Adipocyte (in vitro differentiated cells): ENCODE results near the gene KCNJ15.
"Not testable (repeated sequence)": the region's sequence is repeated elsewhere in the genome, so short reads cannot be mapped to it uniquely, and the experiment has no call there.

Experiments
- DNase-seq: peaks from one replicate; pipeline ENCODE4 v3.0.0-alpha.2; 2015; ENCODE audit warnings: low read depth
- H3K27me3 ChIP-seq: replicated peaks from 2 replicates; pipeline ENCODE4 v1.7.0; 2013; ENCODE audit warnings: mild to moderate bottlenecking, low read length, moderate library complexity; ENCODE audit not compliant: control insufficient read depth, insufficient read depth
- H3K36me3 ChIP-seq: 2 replicates; pipeline ENCODE4 v1.7.0; 2013; ENCODE audit warnings: low read length, mild to moderate bottlenecking, moderate library complexity; ENCODE audit not compliant: control insufficient read depth, insufficient read depth, severe bottlenecking
- H3K4me1 ChIP-seq: 2 replicates; pipeline ENCODE4 v1.7.0; 2013; ENCODE audit warnings: mild to moderate bottlenecking, low read length, moderate library complexity; ENCODE audit not compliant: control insufficient read depth, insufficient read depth
- H3K4me3 ChIP-seq: 2 replicates; pipeline ENCODE4 v1.7.0; 2013; ENCODE audit warnings: mild to moderate bottlenecking, low read length, moderate library complexity
- H3K9ac ChIP-seq: 2 replicates; pipeline ENCODE4 v1.7.0; 2013; ENCODE audit warnings: mild to moderate bottlenecking, low read length, moderate library complexity
- H3K9me3 ChIP-seq: 2 replicates; pipeline ENCODE4 v1.7.0; 2013; ENCODE audit warnings: mild to moderate bottlenecking, low read length, moderate library complexity; ENCODE audit not compliant: control insufficient read depth

The KCNJ15 gene

GRCh38 chr21:38244885-38245869 is 11.6 kb upstream of the KCNJ15 start:
- no peak overlapping the region for H3K4me3 ChIP-seq
- no peaks in the 10 kb centered on the region for H3K36me3 ChIP-seq
- H3K4me1 ChIP-seq = peaks cover 38% of the 10 kb centered on the region
- peak; percentile 34 for DNase-seq
- no peaks in the 10 kb centered on the region for H3K27me3 ChIP-seq
- H3K9me3 ChIP-seq = no peaks in the 10 kb centered on the region
- H3K9ac ChIP-seq = peak overlapping the region; percentile 27

GRCh38 chr21:38246511-38246910 is 10.3 kb upstream of the KCNJ15 start:
- no peak overlapping the region for H3K4me3 ChIP-seq
- H3K9ac ChIP-seq = no peak overlapping the region
- H3K27me3 ChIP-seq = no peaks in the 10 kb centered on the region
- H3K4me1 ChIP-seq = peaks cover 37% of the 10 kb centered on the region
- H3K36me3 ChIP-seq = no peaks in the 10 kb centered on the region
- no peak for DNase-seq
- H3K9me3 ChIP-seq = no peaks in the 10 kb centered on the region

- not testable (repeated sequence) for H3K4me3 ChIP-seq, H3K36me3 ChIP-seq, DNase-seq, H3K27me3 ChIP-seq, H3K9ac ChIP-seq, H3K9me3 ChIP-seq
- peaks cover 37% of the 10 kb centered on the region for H3K4me1 ChIP-seq
Measured at GRCh38 chr21:38247054-38247453, 9.7 kb upstream of the KCNJ15 start.

- H3K9ac ChIP-seq = no peak overlapping the region
- DNase-seq = no peak
- no peaks in the 10 kb centered on the region for H3K9me3 ChIP-seq
- no peak overlapping the region for H3K4me3 ChIP-seq
- peaks cover 37% of the 10 kb centered on the region for H3K4me1 ChIP-seq
- H3K36me3 ChIP-seq = no peaks in the 10 kb centered on the region
- H3K27me3 ChIP-seq = no peaks in the 10 kb centered on the region
Measured at GRCh38 chr21:38247738-38248510, 8.9 kb upstream of the KCNJ15 start.

GRCh38 chr21:38249256-38249655 is 7.5 kb upstream of the KCNJ15 start:
- H3K9me3 ChIP-seq = no peaks in the 10 kb centered on the region
- no peaks in the 10 kb centered on the region for H3K27me3 ChIP-seq
- peaks cover 44% of the 10 kb centered on the region for H3K4me1 ChIP-seq
- no peak for DNase-seq
- H3K9ac ChIP-seq = no peak overlapping the region
- H3K4me3 ChIP-seq = no peak overlapping the region
- H3K36me3 ChIP-seq = no peaks in the 10 kb centered on the region

- Histone ChIP-seq H3K36me3 (no peaks in the 10 kb centered on the region), H3K27me3 (no peaks in the 10 kb centered on the region)
- DNase-seq = no peak
Measured at GRCh38 chr21:38249696-38250278, 7.0 kb upstream of the KCNJ15 start.

GRCh38 chr21:38250991-38251418 is 5.8 kb upstream of the KCNJ15 start:
- peaks cover 31% of the 10 kb centered on the region for H3K4me1 ChIP-seq
- H3K9me3 ChIP-seq = peaks cover 3% of the 10 kb centered on the region

More at GRCh38 chr21:38249696-38250278, 7.0 kb upstream of the KCNJ15 start:
- Histone ChIP-seq H3K4me1 (peaks cover 41% of the 10 kb centered on the region), H3K4me3 (no peak overlapping the region), H3K9me3 (peaks cover under 1% of the 10 kb centered on the region), H3K9ac (peak overlapping the region; percentile 31)

GRCh38 chr21:38254970-38255369 is 1.8 kb upstream of the KCNJ15 start:
- Histone ChIP-seq H3K9ac (no peak overlapping the region), H3K9me3 (peaks cover 3% of the 10 kb centered on the region), H3K4me1 (peaks cover 30% of the 10 kb centered on the region), H3K4me3 (no peak overlapping the region), H3K27me3 (no peaks in the 10 kb centered on the region), H3K36me3 (no peaks in the 10 kb centered on the region)
- DNase-seq = no peak

More at GRCh38 chr21:38250991-38251418, 5.8 kb upstream of the KCNJ15 start:
- no peak overlapping the region for H3K4me3 ChIP-seq
- H3K9ac ChIP-seq = no peak overlapping the region
- H3K36me3 ChIP-seq = no peaks in the 10 kb centered on the region
- DNase-seq = no peak
- H3K27me3 ChIP-seq = no peaks in the 10 kb centered on the region

- peaks cover 3% of the 10 kb centered on the region for H3K9me3 ChIP-seq
- no peaks in the 10 kb centered on the region for H3K36me3 ChIP-seq
- H3K9ac ChIP-seq = no peak overlapping the region
- H3K27me3 ChIP-seq = no peaks in the 10 kb centered on the region
- no peak overlapping the region for H3K4me3 ChIP-seq
- H3K4me1 ChIP-seq = peaks cover 23% of the 10 kb centered on the region
- no peak for DNase-seq
Measured at GRCh38 chr21:38255571-38256117, 1.1 kb upstream of the KCNJ15 start.

GRCh38 chr21:38257667-38258066 is 876 bp downstream of the KCNJ15 start:
- Histone ChIP-seq H3K9me3 (peaks cover 3% of the 10 kb centered on the region), H3K27me3 (no peaks in the 10 kb centered on the region), H3K9ac (no peak overlapping the region), H3K36me3 (no peaks in the 10 kb centered on the region), H3K4me3 (no peak overlapping the region), H3K4me1 (peaks cover 30% of the 10 kb centered on the region)
- no peak for DNase-seq
